Effector CD8-positive, alpha-beta T cell (primary cell): Measurements from ENCODE around the gene LILRA1.
"Not testable (repeated sequence)": the region's sequence is repeated elsewhere in the genome, so short reads cannot be mapped to it uniquely, and the experiment has no call there.

Experiments used
- DNase-seq: peaks from one replicate; lab custom pipeline; 2025; lab: John Stamatoyannopoulos, UW

Gene LILRA1

GRCh38 chr19:54577334-54577733 lies 16.1 kb upstream of the LILRA1 start:
- DNase-seq = no peak

GRCh38 chr19:54578268-54578667 lies 15.2 kb upstream of the LILRA1 start:
- not testable (repeated sequence) for DNase-seq

GRCh38 chr19:54586397-54586796 lies 7.0 kb upstream of the LILRA1 start:
- DNase-seq = no peak

GRCh38 chr19:54587026-54587425 lies 6.4 kb upstream of the LILRA1 start:
- no peak for DNase-seq

- not testable (repeated sequence) for DNase-seq
Measured at GRCh38 chr19:54593931-54594626, 647 bp downstream of the LILRA1 start.

DNA sequence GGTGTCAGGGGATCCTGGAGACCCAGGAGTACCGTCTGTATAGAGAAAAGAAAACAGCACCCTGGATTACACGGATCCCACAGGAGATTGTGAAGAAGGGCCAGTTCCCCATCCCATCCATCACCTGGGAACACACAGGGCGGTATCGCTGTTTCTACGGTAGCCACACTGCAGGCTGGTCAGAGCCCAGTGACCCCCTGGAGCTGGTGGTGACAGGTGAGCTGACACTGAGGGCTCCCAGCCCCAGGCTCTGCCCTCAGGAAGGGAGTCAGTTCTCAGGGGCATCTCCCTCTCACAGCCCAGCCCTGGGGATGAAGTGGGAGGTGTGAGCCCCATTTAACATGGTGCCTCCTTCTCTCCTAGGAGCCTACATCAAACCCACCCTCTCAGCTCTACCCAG lies 1.3 kb downstream of the LILRA1 start:
- DNase-seq = no peak

DNA sequence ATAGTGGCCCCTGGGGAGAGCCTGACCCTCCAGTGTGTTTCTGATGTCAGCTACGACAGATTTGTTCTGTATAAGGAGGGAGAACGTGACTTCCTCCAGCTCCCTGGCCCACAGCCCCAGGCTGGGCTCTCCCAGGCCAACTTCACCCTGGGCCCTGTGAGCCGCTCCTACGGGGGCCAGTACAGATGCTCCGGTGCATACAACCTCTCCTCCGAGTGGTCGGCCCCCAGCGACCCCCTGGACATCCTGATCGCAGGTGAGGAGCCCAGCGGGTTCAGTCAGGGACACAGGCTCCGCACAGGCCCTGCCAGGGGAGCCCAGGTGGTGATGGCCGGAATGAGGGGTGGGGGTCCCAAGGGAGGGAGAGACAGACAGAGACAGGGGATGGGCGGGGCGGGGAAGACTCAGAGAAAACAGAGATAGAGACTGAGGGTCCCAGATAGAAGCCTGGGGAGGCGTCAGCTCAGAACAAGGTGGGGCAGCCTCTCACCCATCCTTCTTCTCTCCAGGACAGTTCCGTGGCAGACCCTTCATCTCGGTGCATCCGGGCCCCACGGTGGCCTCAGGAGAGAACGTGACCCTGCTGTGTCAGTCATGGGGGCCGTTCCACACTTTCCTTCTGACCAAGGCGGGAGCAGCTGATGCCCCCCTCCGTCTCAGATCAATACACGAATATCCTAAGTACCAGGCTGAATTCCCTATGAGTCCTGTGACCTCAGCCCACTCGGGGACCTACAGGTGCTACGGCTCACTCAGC lies 2.4 kb downstream of the LILRA1 start:
- DNase-seq = not testable (repeated sequence)

DNA sequence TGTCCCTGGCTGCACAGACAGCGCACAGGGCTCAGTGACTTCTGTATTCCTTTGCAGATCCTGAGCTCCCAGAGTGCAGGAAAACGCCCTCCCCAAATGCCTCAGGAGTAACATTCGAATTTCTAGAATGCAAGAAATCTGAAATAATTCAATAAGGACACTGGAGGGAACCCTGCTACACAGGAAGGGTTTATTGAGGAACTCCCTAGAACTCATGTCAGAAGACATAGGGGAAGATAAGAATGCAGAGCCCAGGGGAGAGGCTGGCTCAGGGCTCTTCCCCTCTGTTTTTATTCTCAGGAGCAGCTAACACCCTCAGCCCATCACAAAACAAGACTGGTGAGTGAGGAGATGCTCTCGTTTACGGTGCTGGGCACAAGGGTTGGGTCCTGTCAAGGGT lies 6.8 kb downstream of the LILRA1 start:
- no peak for DNase-seq

DNA sequence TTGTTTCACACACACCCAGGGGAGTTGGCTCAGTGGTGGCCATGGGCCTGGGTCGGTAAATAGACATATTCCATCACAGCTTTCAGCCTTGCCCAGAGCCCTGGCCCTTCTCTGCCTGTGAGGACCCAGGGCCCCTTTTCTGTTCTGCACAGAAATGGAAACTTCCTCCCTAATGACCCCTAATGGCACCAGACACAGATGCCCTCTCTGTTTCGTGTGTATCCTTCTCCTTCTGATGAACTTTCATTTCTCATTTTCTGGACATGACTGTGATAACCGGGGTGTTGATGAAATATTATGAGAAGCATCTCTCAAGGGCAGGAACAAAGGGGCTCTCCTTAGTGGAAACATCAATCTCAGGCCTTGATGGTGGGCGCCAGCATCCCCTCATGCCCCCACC lies 12.8 kb downstream of the LILRA1 start:
- no peak for DNase-seq

DNA sequence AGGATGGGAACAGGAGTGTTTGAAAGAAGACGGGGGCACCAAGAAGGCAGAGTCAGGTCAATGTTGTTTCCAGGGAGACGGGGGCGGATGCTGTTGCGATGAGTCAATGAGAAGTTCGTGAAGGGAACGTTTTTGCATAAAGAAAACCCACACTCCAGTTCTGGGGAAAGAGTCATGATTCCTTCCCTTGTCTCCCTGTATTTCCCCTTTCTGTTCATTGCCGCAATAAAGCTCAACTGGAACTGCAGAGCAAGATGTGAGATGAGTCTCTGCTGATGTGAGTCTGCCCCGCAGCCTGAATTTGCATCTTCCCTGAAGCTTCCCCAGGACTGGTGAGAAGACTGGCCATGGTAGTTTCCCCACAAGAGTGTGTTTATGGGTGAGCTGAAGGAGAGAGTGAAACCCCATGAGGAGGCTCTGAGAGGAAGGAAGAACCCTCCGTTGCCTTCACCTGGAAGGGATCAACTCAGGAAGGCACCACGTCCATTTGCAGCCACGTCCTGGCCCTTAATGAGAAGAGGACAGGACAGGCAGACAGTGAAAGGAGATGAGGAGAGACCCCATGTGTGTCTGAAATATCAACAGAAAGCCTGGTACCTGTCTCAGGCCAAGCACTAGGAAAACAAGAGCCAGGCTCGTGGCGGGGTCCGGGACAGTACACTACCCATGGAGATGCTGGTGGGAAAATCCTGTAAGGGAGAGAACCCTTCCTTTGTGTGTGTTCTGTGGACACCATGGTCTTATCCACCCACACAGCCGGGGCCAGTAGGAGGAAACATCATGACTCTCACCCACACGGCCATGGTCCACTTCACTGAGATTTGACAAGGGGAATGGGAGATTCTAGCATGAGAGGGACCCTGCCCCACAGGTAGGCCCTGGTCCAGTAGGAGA lies 13.7 kb downstream of the LILRA1 start:
- no peak for DNase-seq

DNA sequence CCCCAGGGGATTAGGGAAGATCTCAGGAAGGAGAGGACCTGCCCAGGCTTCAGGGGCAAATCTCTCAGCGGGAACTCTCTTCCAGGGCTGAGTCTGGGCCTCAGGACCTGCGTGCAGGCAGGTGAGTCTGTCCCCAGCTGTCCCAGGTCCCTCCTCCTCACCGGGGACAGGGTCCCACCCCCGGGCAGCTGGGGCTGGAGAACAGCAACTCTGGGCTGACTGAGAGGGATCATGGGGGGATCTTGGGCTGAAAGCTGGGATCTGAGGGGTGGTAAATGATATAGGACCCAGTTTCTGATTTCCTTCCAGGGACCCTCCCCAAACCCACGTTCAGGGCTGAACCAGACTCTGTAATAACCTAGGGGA lies 14.3 kb downstream of the LILRA1 start:
- no peak for DNase-seq

GRCh38 chr19:54608205-54608604 lies 14.8 kb downstream of the LILRA1 start:
- no peak for DNase-seq

DNA sequence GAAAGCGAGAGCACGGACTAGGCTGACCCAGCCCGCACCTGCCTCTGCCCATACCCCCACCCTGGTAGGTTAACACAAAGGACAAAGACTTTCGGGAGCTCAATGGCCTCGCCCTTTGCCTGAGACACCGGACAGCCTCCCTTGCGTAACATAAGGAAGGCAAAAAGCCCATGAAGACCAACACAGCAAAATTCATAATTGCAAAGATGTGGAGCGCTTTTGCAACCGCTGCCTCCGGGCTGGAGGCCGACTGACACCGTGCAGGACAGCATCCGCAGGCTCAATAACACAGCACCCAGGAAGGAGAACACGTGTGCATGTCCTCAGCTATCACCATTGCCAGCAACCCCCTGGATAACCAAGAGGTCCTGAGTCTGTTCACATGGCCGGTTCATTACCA lies 15.4 kb downstream of the LILRA1 start:
- no peak for DNase-seq

DNA sequence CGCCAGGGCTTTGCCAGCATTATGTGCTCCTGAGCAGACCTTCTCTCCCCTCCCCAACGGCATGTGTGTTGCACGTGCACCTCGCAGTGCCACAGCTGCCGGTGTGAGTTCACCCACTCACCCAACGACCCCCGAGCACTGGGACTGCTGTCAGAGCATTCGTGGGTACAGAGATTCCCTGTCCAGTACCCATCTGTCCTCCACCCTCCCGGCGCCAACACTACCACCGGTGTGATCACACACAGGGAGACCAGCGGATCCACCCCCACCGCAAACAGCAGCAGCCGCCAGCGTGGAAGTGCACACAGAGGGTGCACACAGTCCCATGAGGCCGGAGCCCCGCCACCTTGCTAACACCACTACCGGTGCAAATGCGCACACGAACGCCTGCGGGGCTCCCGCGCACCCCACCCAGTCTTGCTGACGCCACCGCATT lies 15.9 kb downstream of the LILRA1 start:
- DNase-seq = no peak

DNA sequence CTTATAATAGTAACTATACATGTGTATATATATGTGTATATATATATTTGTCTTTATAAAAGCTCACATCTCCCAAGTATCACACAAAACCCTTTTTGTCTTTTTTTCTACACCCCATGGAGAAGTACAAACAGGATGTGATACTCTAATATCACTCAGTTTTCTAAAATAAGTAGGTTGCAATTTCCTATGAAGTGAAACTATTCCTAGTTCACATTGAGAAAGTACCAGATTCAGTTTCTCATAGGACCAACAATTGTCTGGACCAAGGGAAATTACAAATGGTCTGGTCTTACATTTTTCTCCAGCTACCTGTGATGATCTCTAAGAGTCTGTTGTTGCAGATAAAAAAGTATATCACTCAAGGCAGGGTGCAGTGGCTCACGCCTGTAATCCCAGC lies 19.0 kb downstream of the LILRA1 start:
- no peak for DNase-seq

DNA sequence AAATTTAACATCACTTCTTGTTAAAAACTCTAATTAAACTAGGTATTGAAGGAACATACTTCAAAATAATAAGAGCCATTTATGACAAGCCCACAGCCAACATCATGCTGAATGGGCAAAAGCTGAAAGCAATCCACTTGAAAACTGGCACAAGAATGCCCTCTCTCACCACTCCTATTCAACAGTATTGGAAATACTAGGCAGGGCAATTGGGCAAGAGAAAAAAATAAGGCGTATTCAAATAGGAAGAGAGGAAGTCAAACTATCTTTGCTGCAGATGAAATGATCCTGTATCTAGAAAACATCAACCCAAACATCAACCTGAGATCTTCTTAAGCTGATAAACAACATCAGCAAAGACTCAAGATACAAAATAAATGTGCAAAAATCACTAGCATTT lies 21.3 kb downstream of the LILRA1 start:
- DNase-seq = no peak

DNA sequence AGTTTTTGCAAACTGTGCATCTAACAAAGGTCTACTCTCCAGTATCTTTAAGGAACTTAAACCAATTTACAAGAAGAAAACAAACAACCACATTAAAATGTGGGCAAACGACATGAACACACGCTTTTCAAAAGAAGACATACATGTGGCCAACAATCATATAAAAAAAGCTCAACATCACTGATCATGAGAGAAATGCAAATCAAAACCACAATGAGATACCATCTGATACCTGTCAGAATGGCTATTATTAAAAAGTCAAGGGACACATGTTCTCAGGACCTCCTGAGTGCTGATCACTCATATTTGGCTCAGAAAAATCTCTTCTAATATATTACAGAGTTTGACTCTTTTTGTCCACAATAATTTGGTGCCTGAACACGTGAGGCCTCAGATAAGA lies 22.6 kb downstream of the LILRA1 start:
- no peak for DNase-seq

DNA sequence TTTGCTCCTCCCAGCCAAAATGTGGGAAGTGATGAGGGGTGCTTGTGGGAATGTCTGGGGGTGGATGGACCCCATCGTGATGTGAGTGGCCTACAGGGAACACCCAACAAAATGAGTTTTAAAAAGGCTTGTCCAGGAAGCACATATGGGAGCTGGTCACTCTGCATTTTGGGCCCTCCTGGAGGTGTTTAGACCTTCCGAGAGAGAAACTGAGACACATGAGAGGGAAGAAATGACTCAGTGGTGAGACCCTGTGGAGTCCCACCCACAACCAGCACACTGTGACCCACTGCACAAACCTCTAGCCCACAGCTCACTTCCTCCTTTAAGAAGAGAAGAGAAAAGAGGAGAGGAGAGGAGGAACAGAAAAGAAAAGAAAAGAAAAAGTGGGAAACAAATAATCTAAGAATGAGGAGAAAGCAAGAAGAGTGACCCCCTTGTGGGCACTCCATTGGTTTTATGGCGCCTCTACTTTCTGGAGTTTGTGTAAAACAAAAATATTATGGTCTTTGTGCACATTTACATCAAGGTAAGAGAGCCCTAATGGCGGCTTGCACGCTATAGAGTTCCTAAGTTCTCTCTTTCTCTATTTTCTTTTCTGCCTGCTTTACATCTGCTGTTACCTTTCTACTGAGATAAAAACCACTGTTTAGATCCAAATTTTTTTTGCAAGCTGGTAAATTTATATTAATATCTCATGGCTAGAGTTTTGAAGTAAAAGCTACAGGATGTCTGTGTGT lies 23.6 kb downstream of the LILRA1 start:
- no peak for DNase-seq

DNA sequence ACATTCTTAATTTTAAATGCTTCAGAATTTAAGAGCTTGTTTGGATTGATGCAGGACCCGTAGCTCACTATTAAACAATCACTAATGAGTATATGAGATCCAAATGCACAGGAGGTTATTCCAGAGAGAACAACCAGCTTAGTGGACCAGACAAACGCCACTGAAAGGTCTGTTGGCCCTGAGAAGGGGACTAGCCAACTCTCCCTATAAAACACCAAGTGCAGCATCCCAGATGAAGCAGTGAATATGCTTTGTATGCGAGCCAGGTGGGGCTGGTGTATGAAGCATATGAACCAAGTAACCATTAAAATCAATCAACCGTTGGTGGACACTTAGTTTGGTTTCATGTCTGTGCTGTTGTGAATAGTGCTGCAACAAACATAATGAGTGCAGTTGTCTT lies 27.0 kb downstream of the LILRA1 start:
- DNase-seq = no peak

- no peak for DNase-seq
Measured at GRCh38 chr19:54622431-54622830, 29.0 kb downstream of the LILRA1 start.

DNA sequence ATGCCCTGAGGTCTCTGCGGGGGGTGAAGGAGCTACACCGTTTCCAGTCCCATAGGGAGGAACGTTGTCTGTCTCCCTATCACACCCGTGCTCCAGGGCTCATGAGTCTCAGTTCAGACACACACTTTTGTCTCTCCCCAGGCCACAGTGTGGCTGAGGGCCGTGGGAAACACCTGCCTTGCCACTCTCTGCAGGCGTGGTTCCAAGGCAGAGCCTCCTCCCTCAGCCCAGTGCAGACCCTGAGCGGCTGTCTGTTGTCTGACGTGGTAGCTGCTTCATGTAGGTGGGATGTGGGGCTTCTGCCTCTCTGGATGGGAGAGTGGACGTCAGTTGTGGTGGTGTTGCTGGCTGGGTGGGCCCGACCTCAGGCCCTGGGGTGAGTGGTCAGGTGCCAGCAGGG lies 30.8 kb downstream of the LILRA1 start:
- not testable (repeated sequence) for DNase-seq
